ENCODE results near the gene CRYGA. TPM values are rescaled to one million over a fixed set of nuclear protein-coding genes. Genes with fewer than 3 reads are reported as not detected.

Gene CRYGA
- total RNA-seq, 4 donors from 2014 or later, result not detected

GRCh38 chr2:208183526-208183925, 20.1 kb upstream of the CRYGA start:
- TF ChIP-seq CTCF (IDR thresholded peaks at IDR 0.05; ENCODE audit: low read depth), result no peak

GRCh38 chr2:208182835-208183234, 19.4 kb upstream of the CRYGA start:
- no peak for TF ChIP-seq CTCF (IDR thresholded peaks at IDR 0.05; ENCODE audit: low read depth)

- TF ChIP-seq CTCF (IDR thresholded peaks at IDR 0.05; ENCODE audit: low read depth), result no peak
Measured at GRCh38 chr2:208179028-208179609, 15.7 kb upstream of the CRYGA start.

GRCh38 chr2:208175840-208176153, 12.4 kb upstream of the CRYGA start:
- no peak for TF ChIP-seq CTCF (IDR thresholded peaks at IDR 0.05; ENCODE audit: low read depth)

- TF ChIP-seq CTCF (IDR thresholded peaks at IDR 0.05; ENCODE audit: low read depth), result no peak
Measured at GRCh38 chr2:208175069-208175839, 11.9 kb upstream of the CRYGA start.

- no peak for TF ChIP-seq CTCF (IDR thresholded peaks at IDR 0.05; ENCODE audit: low read depth)
Measured at GRCh38 chr2:208174144-208174543, 10.8 kb upstream of the CRYGA start.

- TF ChIP-seq CTCF (IDR thresholded peaks at IDR 0.05; ENCODE audit: low read depth), result no peak
Measured at GRCh38 chr2:208172125-208172524, 8.7 kb upstream of the CRYGA start.
